ENCODE measurements around the gene TRIM34. TPM values are rescaled to one million over a fixed set of nuclear protein-coding genes. Genes with fewer than 3 reads are reported as not detected.
"Not testable (repeated sequence)": the region's sequence is repeated elsewhere in the genome, so short reads cannot be mapped to it uniquely, and the experiment has no call there.

The TRIM34 gene
- total RNA-seq, 1 donor from 2014 or later: 10.4 TPM

DNA sequence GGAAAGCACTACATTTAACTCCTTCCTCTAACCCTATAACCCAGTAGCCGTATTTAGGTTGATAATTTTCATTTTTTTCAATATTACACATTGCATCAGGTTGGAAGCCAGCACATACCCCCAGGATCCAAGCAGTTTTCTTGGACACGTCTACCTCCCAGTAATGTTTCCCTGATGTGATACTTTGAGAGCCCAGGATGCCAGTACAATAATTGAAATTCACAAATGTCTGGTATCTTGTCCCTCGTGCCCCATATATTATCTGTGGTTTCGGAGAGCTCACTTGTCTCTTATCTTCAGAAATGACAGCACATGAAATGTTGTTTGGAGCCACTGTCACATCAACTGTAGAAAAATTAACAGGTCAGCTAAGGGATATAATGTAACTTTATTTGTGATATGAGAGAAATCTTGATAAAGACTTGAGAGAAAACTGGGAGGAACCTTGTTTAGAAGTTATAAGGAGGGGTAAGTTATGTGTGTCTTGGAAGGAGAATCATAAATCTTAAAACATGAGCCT lies 40.3 kb downstream of the TRIM34 start:
- Histone ChIP-seq H3K27me3 (no peaks in the 10 kb centered on the region), H3K9me3 (no peaks in the 10 kb centered on the region), H3K36me3 (peaks cover 49% of the 10 kb centered on the region), H3K27ac (no peak overlapping the region), H3K4me3 (no peak overlapping the region), H3K4me1 (no peaks in the 10 kb centered on the region)
- intact Hi-C loops (cut with DNase I): no loop called here
- no peak for TF ChIP-seq CTCF (IDR thresholded peaks at IDR 0.05)
- DNase-seq (no peak), ATAC-seq (no peak)

DNA sequence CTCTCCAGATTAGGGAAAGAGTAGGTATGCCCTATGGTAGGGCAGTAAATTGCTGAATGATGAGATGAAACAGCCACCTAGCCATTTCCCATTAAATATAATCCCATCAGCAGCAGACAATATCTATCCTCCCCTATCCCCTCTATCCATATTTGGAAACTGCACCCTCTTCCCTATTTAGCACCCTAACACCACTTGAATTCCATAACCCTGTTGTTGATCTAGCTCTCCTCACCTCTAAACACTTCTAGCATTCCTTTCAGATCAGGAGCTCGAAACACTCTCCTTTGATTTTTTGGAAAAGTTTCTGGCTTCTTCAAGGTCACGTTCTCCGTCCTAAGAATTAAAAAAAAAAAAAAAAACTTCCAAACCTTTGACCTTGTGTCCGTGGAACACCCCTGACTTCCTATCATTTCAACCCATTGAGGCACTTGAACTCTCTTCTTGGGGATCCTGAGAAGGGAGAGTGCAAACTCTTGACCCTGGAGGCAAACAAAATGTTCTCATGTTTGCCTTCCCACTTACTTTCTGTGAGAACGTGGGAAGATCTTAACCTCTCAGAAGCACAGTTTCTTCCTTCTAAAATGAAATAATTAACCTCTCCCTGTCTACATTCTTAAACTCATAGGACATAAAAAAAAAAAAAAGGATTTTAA lies 41.1 kb downstream of the TRIM34 start:
- no peaks in the 10 kb centered on the region for H3K9me3 ChIP-seq
- H3K27me3 ChIP-seq: no peaks in the 10 kb centered on the region
- intact Hi-C loops (cut with DNase I): no loop called here
- no peaks in the 10 kb centered on the region for H3K4me1 ChIP-seq
- DNase-seq: no peak
- H3K4me3 ChIP-seq: no peak overlapping the region
- ATAC-seq: peak; percentile 84
- no peak for TF ChIP-seq CTCF (IDR thresholded peaks at IDR 0.05)
- no peak overlapping the region for H3K27ac ChIP-seq
- peaks cover 56% of the 10 kb centered on the region for H3K36me3 ChIP-seq

DNA sequence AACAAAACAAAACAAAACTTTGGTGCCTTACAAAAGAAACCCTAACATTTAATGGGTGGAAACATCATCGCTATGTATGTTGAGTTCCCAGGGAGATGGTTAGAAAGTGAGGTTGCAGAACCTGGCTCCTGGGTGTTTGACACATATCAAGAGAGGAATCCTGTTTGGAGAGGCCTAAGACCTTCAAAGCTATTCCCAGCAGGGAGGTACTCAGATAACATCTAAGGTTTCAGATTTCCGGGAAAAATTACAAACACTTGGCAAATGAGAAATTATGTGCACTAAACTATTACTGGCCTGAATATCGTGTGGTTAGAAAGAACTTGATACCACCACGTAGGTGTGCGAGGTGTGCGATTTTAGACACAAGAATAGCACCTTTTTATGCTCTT lies 41.6 kb downstream of the TRIM34 start:
- no peaks in the 10 kb centered on the region for H3K9me3 ChIP-seq
- peaks cover 60% of the 10 kb centered on the region for H3K36me3 ChIP-seq
- intact Hi-C loops (cut with DNase I): no loop called here
- no peaks in the 10 kb centered on the region for H3K27me3 ChIP-seq
- TF ChIP-seq CTCF (IDR thresholded peaks at IDR 0.05): no peak
- H3K4me1 ChIP-seq: no peaks in the 10 kb centered on the region
- ATAC-seq (peak; percentile 71), DNase-seq (no peak)
- H3K27ac ChIP-seq: no peak overlapping the region
- H3K4me3 ChIP-seq: no peak overlapping the region

DNA sequence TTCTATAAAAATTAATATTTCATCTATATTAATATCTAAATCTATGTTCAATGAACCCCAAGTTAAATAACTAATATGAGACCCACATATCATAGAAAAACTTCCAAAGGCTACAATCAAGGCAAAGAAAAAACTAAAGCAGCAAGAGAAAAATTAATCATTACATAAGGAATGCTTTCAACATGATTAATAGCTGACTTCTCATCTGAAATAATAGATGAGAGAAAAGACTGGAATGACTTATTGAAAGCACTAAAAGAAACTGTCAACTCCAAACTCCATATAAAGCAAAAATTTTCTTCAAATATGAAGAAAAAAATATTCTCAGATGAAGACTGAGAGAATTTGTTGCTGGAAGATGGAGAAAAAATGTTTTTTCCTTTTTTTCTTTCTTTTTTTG lies 47.0 kb downstream of the TRIM34 start:
- DNase-seq: no peak
- peaks cover 39% of the 10 kb centered on the region for H3K36me3 ChIP-seq
- H3K27me3 ChIP-seq: no peaks in the 10 kb centered on the region
- TF ChIP-seq CTCF (IDR thresholded peaks at IDR 0.05): no peak
- H3K27ac ChIP-seq: no peak overlapping the region
- no peak overlapping the region for H3K4me3 ChIP-seq
- intact Hi-C loops (cut with DNase I): no loop called here
- no peaks in the 10 kb centered on the region for H3K9me3 ChIP-seq
- no peaks in the 10 kb centered on the region for H3K4me1 ChIP-seq
- ATAC-seq: no peak

- DNase-seq (no peak), ATAC-seq (no peak)
- Histone ChIP-seq H3K9me3 (no peaks in the 10 kb centered on the region), H3K4me3 (no peak overlapping the region), H3K36me3 (peaks cover 41% of the 10 kb centered on the region), H3K27me3 (no peaks in the 10 kb centered on the region), H3K4me1 (no peaks in the 10 kb centered on the region), H3K27ac (no peak overlapping the region)
- intact Hi-C loops (cut with DNase I): no loop called here
- no peak for TF ChIP-seq CTCF (IDR thresholded peaks at IDR 0.05)
Observed at GRCh38 chr11:5674391-5674790, 49.6 kb downstream of the TRIM34 start.

DNA sequence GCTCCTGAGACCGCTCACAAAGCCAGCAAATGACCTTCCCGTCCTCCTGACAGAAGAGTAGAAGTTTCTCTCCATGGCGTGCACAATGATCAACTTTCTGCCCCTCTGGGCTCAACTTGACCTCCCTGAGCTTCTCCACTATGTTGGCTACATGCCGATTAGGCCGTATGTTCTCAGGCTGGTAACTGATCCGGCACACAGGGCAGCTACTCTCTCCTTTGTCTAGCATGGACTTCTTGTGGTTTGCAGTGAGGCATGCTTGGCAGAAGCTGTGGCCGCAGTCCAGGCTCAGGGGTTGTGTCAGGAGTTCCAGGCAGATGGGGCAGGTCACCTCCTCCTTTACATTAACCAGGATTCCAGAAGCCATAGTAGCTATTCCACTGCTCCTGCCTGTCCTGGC lies 55.0 kb downstream of the TRIM34 start:
- ATAC-seq: no peak
- Histone ChIP-seq H3K4me1 (no peaks in the 10 kb centered on the region), H3K9me3 (no peaks in the 10 kb centered on the region), H3K27me3 (no peaks in the 10 kb centered on the region), H3K27ac (no peak overlapping the region), H3K4me3 (no peak overlapping the region), H3K36me3 (peaks cover 29% of the 10 kb centered on the region)
- DNase-seq: no peak
- no peak for TF ChIP-seq CTCF (IDR thresholded peaks at IDR 0.05)
- intact Hi-C loops (cut with DNase I): no loop called here

DNA sequence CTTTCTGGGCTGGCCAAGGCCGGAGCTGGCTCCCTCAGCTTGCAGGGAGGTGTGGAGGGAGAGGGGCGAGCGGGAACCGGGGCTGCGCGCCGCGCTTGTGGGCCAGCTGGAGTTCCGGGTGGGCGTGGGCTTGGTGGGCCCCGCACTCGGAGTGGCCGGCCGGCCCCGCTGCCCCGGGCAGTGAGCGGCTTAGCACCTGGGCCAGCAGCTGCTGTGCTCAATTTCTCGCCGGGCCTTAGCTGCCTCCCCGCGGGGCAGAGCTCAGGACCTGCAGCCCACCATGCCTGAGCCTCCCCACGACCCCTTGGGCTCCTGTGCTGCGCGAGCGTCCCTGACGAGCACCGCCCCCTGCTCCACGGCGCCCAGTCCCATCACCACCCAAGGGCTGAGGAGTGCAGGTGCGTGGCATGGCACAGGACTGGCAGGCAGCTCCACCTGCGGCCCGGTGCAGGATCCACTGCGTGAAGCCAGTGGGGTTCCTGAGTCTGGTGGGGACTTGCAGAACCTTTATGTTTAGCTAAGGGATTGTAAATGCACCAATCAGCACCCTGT lies 58.2 kb downstream of the TRIM34 start:
- H3K4me3 ChIP-seq; H3K27ac ChIP-seq; ATAC-seq; intact Hi-C loops (cut with DNase I); H3K27me3 ChIP-seq; H3K9me3 ChIP-seq; H3K4me1 ChIP-seq; DNase-seq: not testable (repeated sequence)
- H3K36me3 ChIP-seq: peaks cover 23% of the 10 kb centered on the region

DNA sequence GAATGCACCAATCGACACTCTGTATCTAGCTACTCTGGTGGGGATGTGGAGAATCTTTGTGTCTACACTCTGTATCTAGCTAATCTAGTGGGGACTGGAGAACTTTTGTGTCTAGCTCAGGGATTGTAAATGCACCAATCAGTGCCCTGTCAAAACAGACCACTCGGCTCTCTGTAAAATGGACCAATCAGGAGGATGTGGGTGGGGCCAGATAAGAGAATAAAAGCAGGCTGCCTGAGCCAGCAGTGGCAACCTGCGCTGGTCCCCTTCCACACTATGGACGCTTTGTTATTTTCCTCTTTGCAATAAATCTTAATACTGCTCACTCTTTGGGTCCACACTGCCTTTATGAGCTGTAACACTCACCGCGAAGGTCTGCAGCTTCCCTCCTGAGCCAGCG lies 58.8 kb downstream of the TRIM34 start:
- intact Hi-C loops (cut with DNase I); H3K9me3 ChIP-seq; DNase-seq; H3K27me3 ChIP-seq; ATAC-seq; H3K4me1 ChIP-seq: not testable (repeated sequence)
- Histone ChIP-seq H3K36me3 (peaks cover 16% of the 10 kb centered on the region), H3K27ac (peak overlapping the region; percentile 83), H3K4me3 (peak overlapping the region; percentile 68)

Measured in upper lobe of right lung (tissue), 1 donor.